Stimulated activated naive B cell treated with anti-CD40 and anti-IgM and Interleukin-4, amounts not matched to agents 10 μg/mL and 1 μg/mL and 100 μg/mL, for 72 hours (primary cell): Measurements from ENCODE around the gene C1R.

Source experiments
- ATAC-seq, 2 donors: fragments of 150-1000 bp; cut with Tn5 transposase; replicated peaks; 2 replicates each; pipeline ENCODE4 v1.10.0; 2021; ENCODE audit warnings: moderate library complexity in 1 of 2
- DNase-seq: peaks from one replicate; pipeline ENCODE4 v3.0.0; 2021
- H3K27ac Mint-ChIP-seq: one replicate; pipeline ENCODE4 v1.8.0; 2022; ENCODE audit warnings: mild to moderate bottlenecking, mixed read lengths
- H3K27me3 Mint-ChIP-seq, 2 donors: one replicate each; pipeline ENCODE4 v1.8.0; 2022; ENCODE audit warnings: mixed read lengths in 2 of 2
- H3K36me3 Mint-ChIP-seq, 2 donors: one replicate each; pipeline ENCODE4 v1.8.0; 2022; ENCODE audit warnings: mixed read lengths in 2 of 2, mild to moderate bottlenecking in 1 of 2
- H3K4me1 Mint-ChIP-seq, 2 donors: one replicate each; pipeline ENCODE4 v1.8.0; 2022; ENCODE audit warnings: mixed read lengths in 2 of 2, mild to moderate bottlenecking in 1 of 2
- H3K4me3 Mint-ChIP-seq, 2 donors: one replicate each; pipeline ENCODE4 v1.8.0; 2022; ENCODE audit warnings: mild to moderate bottlenecking in 2 of 2, mixed read lengths in 2 of 2, moderate library complexity in 1 of 2
- H3K9me3 Mint-ChIP-seq, 2 donors: one replicate each; pipeline ENCODE4 v1.8.0; 2022; ENCODE audit warnings: mixed read lengths in 2 of 2, mild to moderate bottlenecking in 1 of 2

C1R gene

GRCh38 chr12:7075939-7076338 is 16.3 kb downstream of the C1R start:
- Mint-ChIP-seq H3K36me3 (no peaks in the 10 kb centered on the region), H3K4me1 (no peaks in the 10 kb centered on the region), H3K9me3 (no peaks in the 10 kb centered on the region), H3K4me3 (no peak overlapping the region), H3K27me3 (peaks cover 28 to 29% of the 10 kb centered on the region in 2 donors), H3K27ac (no peak overlapping the region)
- DNase-seq (no peak), ATAC-seq (no peak)

- no peaks in the 10 kb centered on the region for H3K9me3 Mint-ChIP-seq
- ATAC-seq (no peak), DNase-seq (no peak)
- H3K4me1 Mint-ChIP-seq, result no peaks in the 10 kb centered on the region
- H3K27me3 Mint-ChIP-seq, result peaks cover 28 to 33% of the 10 kb centered on the region in 2 donors
- no peaks in the 10 kb centered on the region for H3K36me3 Mint-ChIP-seq
- H3K27ac Mint-ChIP-seq, result no peak overlapping the region
- H3K4me3 Mint-ChIP-seq, result no peak overlapping the region
These were observed 16.7 kb downstream of the C1R start for GRCh38 chr12:7075518-7075917.

GRCh38 chr12:7073946-7074345 is 18.3 kb downstream of the C1R start:
- DNase-seq, result no peak
- ATAC-seq, result no peak
- Mint-ChIP-seq H3K27me3 (peaks cover 32 to 40% of the 10 kb centered on the region in 2 donors), H3K36me3 (peaks cover 0 to 1% of the 10 kb centered on the region in 2 donors), H3K9me3 (no peaks in the 10 kb centered on the region), H3K27ac (no peak overlapping the region), H3K4me3 (no peak overlapping the region), H3K4me1 (no peaks in the 10 kb centered on the region)

GRCh38 chr12:7072554-7072953 is 19.7 kb downstream of the C1R start:
- Mint-ChIP-seq H3K36me3 (peaks cover 0 to 1% of the 10 kb centered on the region in 2 donors), H3K4me3 (no peak overlapping the region), H3K9me3 (no peaks in the 10 kb centered on the region), H3K4me1 (no peaks in the 10 kb centered on the region), H3K27ac (no peak overlapping the region), H3K27me3 (peaks cover 38 to 47% of the 10 kb centered on the region in 2 donors)
- DNase-seq (no peak), ATAC-seq (no peak)

DNA sequence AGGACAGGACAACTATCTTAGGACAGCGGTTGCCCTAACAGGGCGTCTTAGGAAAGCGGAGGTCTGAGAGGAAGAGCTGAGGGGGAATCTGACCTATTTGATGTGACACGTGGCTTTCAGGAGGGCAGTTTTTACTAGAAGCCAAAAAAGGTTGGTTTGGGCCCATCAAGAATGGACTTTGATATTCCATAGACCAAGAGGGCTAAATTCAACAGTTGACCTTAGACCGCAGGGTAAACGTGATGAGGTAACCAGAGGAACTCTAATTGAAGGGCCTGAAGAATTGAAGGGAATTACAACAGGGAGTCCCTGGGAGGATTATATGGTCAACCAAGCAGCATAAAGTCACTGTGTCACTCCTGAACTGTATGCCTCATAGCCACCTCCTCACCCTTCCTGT is 20.2 kb downstream of the C1R start:
- H3K9me3 Mint-ChIP-seq, result no peaks in the 10 kb centered on the region
- ATAC-seq (no peak), DNase-seq (no peak)

GRCh38 chr12:7069386-7069785 is 22.9 kb downstream of the C1R start:
- no peak for ATAC-seq
- no peak for DNase-seq
- no peak overlapping the region for H3K4me3 Mint-ChIP-seq
- no peaks in the 10 kb centered on the region for H3K4me1 Mint-ChIP-seq
- no peaks in the 10 kb centered on the region for H3K9me3 Mint-ChIP-seq
- peaks cover 0 to 1% of the 10 kb centered on the region in 2 donors for H3K36me3 Mint-ChIP-seq
- peaks cover 35 to 38% of the 10 kb centered on the region in 2 donors for H3K27me3 Mint-ChIP-seq
- no peak overlapping the region for H3K27ac Mint-ChIP-seq

More for the DNA sequence above, 20.2 kb downstream of the C1R start:
- no peak overlapping the region for H3K27ac Mint-ChIP-seq
- peaks cover 40 to 47% of the 10 kb centered on the region in 2 donors for H3K27me3 Mint-ChIP-seq
- H3K36me3 Mint-ChIP-seq, result peaks cover 0 to 1% of the 10 kb centered on the region in 2 donors
- H3K4me3 Mint-ChIP-seq, result no peak overlapping the region
- H3K4me1 Mint-ChIP-seq, result no peaks in the 10 kb centered on the region

- Mint-ChIP-seq H3K27me3 (peaks cover 35 to 40% of the 10 kb centered on the region in 2 donors), H3K4me1 (no peaks in the 10 kb centered on the region), H3K4me3 (no peak overlapping the region), H3K27ac (no peak overlapping the region), H3K9me3 (no peaks in the 10 kb centered on the region), H3K36me3 (peaks cover 0 to 1% of the 10 kb centered on the region in 2 donors)
- DNase-seq (no peak), ATAC-seq (no peak)
These were observed 23.3 kb downstream of the C1R start for GRCh38 chr12:7068994-7069346.

- no peaks in the 10 kb centered on the region for H3K9me3 Mint-ChIP-seq
- DNase-seq (no peak), ATAC-seq (no peak)
- peaks cover 31 to 45% of the 10 kb centered on the region in 2 donors for H3K27me3 Mint-ChIP-seq
- H3K4me1 Mint-ChIP-seq, result no peaks in the 10 kb centered on the region
- H3K27ac Mint-ChIP-seq, result no peak overlapping the region
- no peak overlapping the region for H3K4me3 Mint-ChIP-seq
- H3K36me3 Mint-ChIP-seq, result peaks cover 0 to 1% of the 10 kb centered on the region in 2 donors
These were observed 23.8 kb downstream of the C1R start for GRCh38 chr12:7068240-7068993.

DNA sequence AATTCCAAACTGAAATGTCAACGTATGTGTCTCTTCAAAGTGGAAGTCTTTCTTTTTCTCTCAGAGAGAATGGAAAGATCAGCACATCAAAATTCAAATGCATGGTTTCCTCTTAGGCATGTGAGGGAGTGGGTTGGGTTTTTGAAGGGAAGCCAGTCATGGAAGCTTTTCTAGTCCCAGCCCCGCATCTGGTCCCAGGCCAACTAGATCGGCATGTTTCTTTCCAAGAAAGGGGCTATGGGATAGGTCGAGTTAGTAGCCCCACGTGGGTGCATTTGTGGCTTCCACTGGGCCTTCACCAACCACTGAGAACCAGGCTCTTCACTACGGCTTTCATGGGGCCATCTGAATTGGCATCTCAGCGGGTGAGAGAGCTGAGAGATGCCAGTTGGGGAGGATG is 25.1 kb downstream of the C1R start:
- Mint-ChIP-seq H3K4me3 (no peak overlapping the region), H3K27me3 (peaks cover 29 to 46% of the 10 kb centered on the region in 2 donors), H3K4me1 (no peaks in the 10 kb centered on the region), H3K36me3 (peaks cover 0 to 1% of the 10 kb centered on the region in 2 donors), H3K9me3 (no peaks in the 10 kb centered on the region), H3K27ac (no peak overlapping the region)
- no peak for ATAC-seq
- no peak for DNase-seq

- Mint-ChIP-seq H3K36me3 (peaks cover 0 to 1% of the 10 kb centered on the region in 2 donors), H3K4me3 (no peak overlapping the region), H3K27ac (no peak overlapping the region), H3K9me3 (no peaks in the 10 kb centered on the region), H3K4me1 (no peaks in the 10 kb centered on the region), H3K27me3 (peaks cover 25 to 41% of the 10 kb centered on the region in 2 donors)
- DNase-seq (no peak), ATAC-seq (no peak)
These were observed 25.6 kb downstream of the C1R start for GRCh38 chr12:7066596-7066995.

DNA sequence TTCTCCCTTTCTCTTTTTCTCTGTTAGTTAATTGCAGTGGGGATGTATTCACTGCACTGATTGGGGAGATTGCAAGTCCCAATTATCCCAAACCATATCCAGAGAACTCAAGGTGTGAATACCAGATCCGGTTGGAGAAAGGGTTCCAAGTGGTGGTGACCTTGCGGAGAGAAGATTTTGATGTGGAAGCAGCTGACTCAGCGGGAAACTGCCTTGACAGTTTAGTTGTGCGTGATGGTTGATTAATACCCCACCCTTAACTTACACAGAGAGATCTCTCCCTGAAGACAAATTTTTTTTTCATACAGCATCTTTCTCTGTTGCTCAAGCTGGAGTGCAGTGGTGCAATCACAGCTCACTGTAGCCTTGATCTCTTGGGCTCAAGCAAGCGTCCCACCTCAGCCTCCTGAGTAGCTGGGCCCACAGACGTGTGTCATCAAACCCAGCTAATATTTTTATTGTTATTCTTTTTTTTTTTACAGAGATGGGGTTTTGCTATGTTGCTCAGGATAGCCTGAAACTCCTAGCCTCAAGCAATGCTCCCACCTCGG is 27.1 kb downstream of the C1R start:
- no peaks in the 10 kb centered on the region for H3K9me3 Mint-ChIP-seq
- H3K4me1 Mint-ChIP-seq, result no peaks in the 10 kb centered on the region
- H3K27me3 Mint-ChIP-seq, result peaks cover 35 to 46% of the 10 kb centered on the region in 2 donors
- no peak overlapping the region for H3K27ac Mint-ChIP-seq
- H3K4me3 Mint-ChIP-seq, result no peak overlapping the region
- no peak for DNase-seq
- H3K36me3 Mint-ChIP-seq, result peaks cover 0 to under 1% of the 10 kb centered on the region in 2 donors
- ATAC-seq, result no peak

GRCh38 chr12:7064516-7064915 is 27.7 kb downstream of the C1R start:
- no peaks in the 10 kb centered on the region for H3K36me3 Mint-ChIP-seq
- no peaks in the 10 kb centered on the region for H3K9me3 Mint-ChIP-seq
- ATAC-seq, result no peak
- H3K4me1 Mint-ChIP-seq, result no peaks in the 10 kb centered on the region
- no peak overlapping the region for H3K4me3 Mint-ChIP-seq
- H3K27me3 Mint-ChIP-seq, result peaks cover 39 to 49% of the 10 kb centered on the region in 2 donors
- DNase-seq, result no peak
- no peak overlapping the region for H3K27ac Mint-ChIP-seq

- H3K27ac Mint-ChIP-seq, result no peak overlapping the region
- ATAC-seq (no peak), DNase-seq (no peak)
- H3K36me3 Mint-ChIP-seq, result no peaks in the 10 kb centered on the region
- peaks cover 44 to 58% of the 10 kb centered on the region in 2 donors for H3K27me3 Mint-ChIP-seq
- no peak overlapping the region for H3K4me3 Mint-ChIP-seq
- H3K9me3 Mint-ChIP-seq, result no peaks in the 10 kb centered on the region
- H3K4me1 Mint-ChIP-seq, result no peaks in the 10 kb centered on the region
These were observed 30.6 kb downstream of the C1R start for GRCh38 chr12:7061596-7061995.

- DNase-seq (no peak), ATAC-seq (no peak)
- no peak overlapping the region for H3K4me3 Mint-ChIP-seq
- no peaks in the 10 kb centered on the region for H3K9me3 Mint-ChIP-seq
- H3K4me1 Mint-ChIP-seq, result no peaks in the 10 kb centered on the region
- peaks cover 41 to 56% of the 10 kb centered on the region in 2 donors for H3K27me3 Mint-ChIP-seq
- no peaks in the 10 kb centered on the region for H3K36me3 Mint-ChIP-seq
- H3K27ac Mint-ChIP-seq, result no peak overlapping the region
These were observed 31.1 kb downstream of the C1R start for GRCh38 chr12:7061138-7061537.

DNA sequence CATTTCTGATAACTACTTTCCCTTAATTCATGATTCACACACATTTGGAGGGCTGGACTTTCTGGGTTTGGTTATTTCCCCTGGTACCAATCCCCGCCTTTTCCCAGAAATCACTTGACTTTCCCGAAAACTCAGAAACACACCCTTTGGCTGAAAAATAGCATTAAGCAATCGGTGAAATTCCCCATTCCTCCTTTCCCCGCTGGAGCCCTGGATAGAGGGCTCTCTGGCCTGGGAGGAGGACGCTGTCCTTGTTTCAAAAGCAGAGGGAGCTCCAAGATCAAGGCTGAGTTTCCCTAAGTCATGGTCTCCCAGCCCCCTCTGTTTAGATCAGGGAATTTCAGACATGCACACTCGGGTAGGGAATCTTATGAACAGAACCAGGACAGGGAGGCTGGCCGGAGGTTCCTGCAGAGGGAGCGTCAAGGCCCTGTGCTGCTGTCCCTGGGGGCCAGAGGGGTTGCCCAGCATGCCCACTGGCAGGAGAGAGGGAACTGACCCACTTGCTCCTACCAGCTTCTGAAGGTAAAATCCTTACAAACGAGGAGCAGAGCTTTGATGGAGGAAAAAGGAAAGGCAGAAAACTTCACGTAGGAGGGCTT is 31.8 kb downstream of the C1R start, which contains the start of gene C1S:
TSS of gene C1S (plus strand) at position 366 of the 602 bp plus-strand sequence. CDS start 1,195 bp downstream, outside the sequence.
- Mint-ChIP-seq H3K36me3 (no peaks in the 10 kb centered on the region), H3K4me1 (no peaks in the 10 kb centered on the region), H3K27ac (no peak within 1 kb of the TSS), H3K27me3 (peaks cover 39 to 63% of the 10 kb centered on the region in 2 donors), H3K9me3 (no peaks in the 10 kb centered on the region), H3K4me3 (no peak within 1 kb of the TSS)
- ATAC-seq (no peak), DNase-seq (no peak)
